BJ (cell line): ENCODE results near the gene PTPN21. TPM values are rescaled to one million over a fixed set of nuclear protein-coding genes. Genes with fewer than 3 reads are reported as not detected.

ENCODE experiments used
- CTCF ChIA-PET: fragments of 350-600 bp; formaldehyde crosslinking; extraction: SDS; loops from one replicate; lab custom pipeline; 2021; ENCODE audit warnings: antibody characterized with exemption, inconsistent platforms; lab: Yijun Ruan, JAX
- POLR2A ChIA-PET: fragments of 300-600 bp; sonication (Branson Sonifier 250); formaldehyde crosslinking; extraction: SDS; loops from one replicate; lab custom pipeline; 2021; ENCODE audit warnings: antibody characterized with exemption; lab: Charles Lee
- DNase-seq: peaks from one replicate; pipeline ENCODE4 v3.0.0-alpha.2; 2011; ENCODE audit warnings: low read depth
- H3K27me3 ChIP-seq: 2 replicates; pipeline ENCODE4 v1.6.0; 2011; ENCODE audit warnings: low read length; ENCODE audit not compliant: control insufficient read depth, insufficient read depth
- H3K36me3 ChIP-seq: 2 replicates; pipeline ENCODE4 v1.5.1; 2011; ENCODE audit warnings: low read length; ENCODE audit not compliant: control insufficient read depth, insufficient read depth
- H3K4me3 ChIP-seq: 2 replicates; pipeline ENCODE4 v1.5.1; 2011; ENCODE audit warnings: low read depth, mild to moderate bottlenecking, control low read depth, low read length
- polyA plus RNA-seq: library from polyadenylated mRNA; depleted of rRNA; stranded (reverse); fragments of >200 nt; gene quantifications from 2 replicates; pipeline ENCODE4 v1.2.3, GENCODE V29; 2011
- TF ChIP-seq, protein P1 (sequence below): IDR thresholded peaks from 2 replicates; pipeline ENCODE4 v1.5.1; 2011; ENCODE audit warnings: low read depth, mild to moderate bottlenecking, control low read depth, inconsistent platforms, low read length, moderate library complexity; ENCODE audit not compliant: insufficient read depth

Gene PTPN21
- polyA plus RNA-seq, 1 experiment: 9.1 TPM

DNA sequence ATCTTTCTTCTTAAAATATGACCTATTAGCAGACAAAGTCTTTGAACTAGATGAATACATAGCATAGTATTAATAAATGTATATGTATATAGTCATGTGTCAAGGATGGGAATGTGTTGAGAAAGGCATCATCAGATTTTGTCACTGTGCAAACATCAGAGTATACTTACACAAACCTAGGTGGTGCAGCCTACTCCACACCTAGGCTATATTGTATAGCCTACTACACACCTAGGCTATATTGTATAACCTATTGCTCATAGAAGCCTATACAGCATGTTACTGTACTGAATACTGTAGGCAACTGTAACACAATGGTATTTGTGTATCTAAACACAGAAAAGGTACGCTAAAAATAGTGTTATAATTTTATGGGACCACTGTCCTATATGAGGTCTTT lies 47.6 kb downstream of the PTPN21 start:
- POLR2A ChIA-PET: no interaction called here
- Histone ChIP-seq H3K27me3 (no peaks in the 10 kb centered on the region), H3K36me3 (peaks cover 3% of the 10 kb centered on the region), H3K4me3 (no peak overlapping the region)
- DNase-seq: no peak
- TF ChIP-seq, protein P1, sequence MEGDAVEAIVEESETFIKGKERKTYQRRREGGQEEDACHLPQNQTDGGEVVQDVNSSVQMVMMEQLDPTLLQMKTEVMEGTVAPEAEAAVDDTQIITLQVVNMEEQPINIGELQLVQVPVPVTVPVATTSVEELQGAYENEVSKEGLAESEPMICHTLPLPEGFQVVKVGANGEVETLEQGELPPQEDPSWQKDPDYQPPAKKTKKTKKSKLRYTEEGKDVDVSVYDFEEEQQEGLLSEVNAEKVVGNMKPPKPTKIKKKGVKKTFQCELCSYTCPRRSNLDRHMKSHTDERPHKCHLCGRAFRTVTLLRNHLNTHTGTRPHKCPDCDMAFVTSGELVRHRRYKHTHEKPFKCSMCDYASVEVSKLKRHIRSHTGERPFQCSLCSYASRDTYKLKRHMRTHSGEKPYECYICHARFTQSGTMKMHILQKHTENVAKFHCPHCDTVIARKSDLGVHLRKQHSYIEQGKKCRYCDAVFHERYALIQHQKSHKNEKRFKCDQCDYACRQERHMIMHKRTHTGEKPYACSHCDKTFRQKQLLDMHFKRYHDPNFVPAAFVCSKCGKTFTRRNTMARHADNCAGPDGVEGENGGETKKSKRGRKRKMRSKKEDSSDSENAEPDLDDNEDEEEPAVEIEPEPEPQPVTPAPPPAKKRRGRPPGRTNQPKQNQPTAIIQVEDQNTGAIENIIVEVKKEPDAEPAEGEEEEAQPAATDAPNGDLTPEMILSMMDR: no peak
- CTCF ChIA-PET: no interaction called here

DNA sequence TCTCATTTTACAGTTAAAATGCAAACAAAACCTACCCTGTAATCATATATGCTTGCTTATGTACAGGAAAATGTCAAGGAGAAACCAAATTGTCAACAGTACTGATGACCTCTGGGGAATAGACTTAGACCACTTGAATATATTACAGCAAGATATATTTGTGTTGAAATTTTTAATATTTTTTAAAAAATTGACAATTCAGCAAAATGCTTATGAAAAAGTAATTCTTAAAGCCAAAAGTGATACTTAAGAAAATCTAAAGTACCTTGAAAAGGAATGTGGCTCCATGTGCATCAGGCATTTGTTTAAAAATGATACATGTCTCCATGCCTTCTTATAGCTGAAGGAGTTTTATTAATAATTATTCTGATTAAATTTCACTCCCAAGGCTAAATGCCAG lies 49.2 kb downstream of the PTPN21 start:
- no peak for DNase-seq
- POLR2A ChIA-PET: no interaction called here
- TF ChIP-seq, protein P1: no peak
- H3K36me3 ChIP-seq: peaks cover 5% of the 10 kb centered on the region
- no peaks in the 10 kb centered on the region for H3K27me3 ChIP-seq
- no peak overlapping the region for H3K4me3 ChIP-seq
- CTCF ChIA-PET: interaction anchor here (0.5 kb wide), 1 partner anchor 902 kb away, joined by 4 read pairs; no protein-coding TSS in a partner anchor

DNA sequence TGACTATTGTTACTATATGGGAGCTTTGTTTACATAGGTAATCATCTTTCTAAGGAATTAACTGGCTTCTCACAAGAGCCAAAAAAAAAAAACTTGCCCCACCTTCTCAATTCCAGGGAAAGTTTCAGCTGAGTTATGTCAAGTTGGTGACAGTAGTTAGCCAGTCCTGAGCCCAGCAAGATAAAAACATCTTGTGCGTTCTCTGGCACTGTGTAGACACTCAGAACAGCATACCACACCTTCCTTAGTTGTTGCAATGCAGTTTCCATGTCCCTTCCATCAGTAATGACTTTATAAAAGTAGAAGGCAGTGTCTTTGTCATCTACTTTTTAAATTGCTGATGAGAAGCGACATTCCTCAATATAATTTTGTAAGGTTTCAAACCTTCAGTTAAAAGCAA lies 50.2 kb downstream of the PTPN21 start:
- POLR2A ChIA-PET: no interaction called here
- CTCF ChIA-PET: interaction anchor here (2.3 kb wide), 1 partner anchor 13 kb away, joined by 7 read pairs; no protein-coding TSS in a partner anchor
- peaks cover 7% of the 10 kb centered on the region for H3K36me3 ChIP-seq

DNA sequence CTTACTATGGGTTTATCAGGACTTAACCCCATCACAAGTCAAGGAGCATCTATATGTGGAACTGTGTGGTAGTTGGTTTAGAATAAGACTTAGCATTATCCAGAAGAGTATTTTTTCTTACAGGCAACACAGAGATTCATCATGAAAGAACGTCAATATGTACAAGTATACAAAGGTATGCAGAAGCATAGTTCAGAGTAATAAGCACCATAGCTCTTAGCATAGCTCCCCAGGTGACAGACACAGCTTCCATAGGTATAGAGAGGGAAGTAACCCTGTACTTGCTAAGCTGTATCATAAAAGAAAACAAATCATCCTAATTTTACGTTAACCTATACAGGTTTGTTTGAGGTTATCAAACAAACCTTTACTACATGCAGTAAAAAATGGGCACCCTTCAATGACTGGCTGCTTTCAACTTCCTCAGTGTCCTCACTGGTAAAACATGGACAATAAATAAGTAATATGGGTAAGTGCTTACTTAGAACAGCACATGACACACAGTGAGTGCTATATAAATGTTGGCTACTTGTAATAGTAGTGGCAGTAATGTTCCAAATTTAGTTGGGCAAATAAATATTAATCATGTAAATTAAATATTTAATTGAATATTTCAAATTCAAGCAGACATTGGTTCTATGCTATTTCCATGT lies 50.9 kb downstream of the PTPN21 start:
- Histone ChIP-seq H3K27me3 (no peaks in the 10 kb centered on the region), H3K36me3 (peaks cover 10% of the 10 kb centered on the region), H3K4me3 (no peak overlapping the region)
- TF ChIP-seq, protein P1: no peak
- CTCF ChIA-PET: interaction anchor here (0.8 to 2.3 kb wide), 2 partner anchors 11 to 13 kb away, joined by 5 to 7 read pairs; no protein-coding TSS in a partner anchor
- DNase-seq: no peak
- POLR2A ChIA-PET: no interaction called here

More for the DNA sequence above, 50.2 kb downstream of the PTPN21 start:
- Histone ChIP-seq H3K27me3 (no peaks in the 10 kb centered on the region), H3K4me3 (no peak overlapping the region)
- no peak for DNase-seq
- TF ChIP-seq, protein P1: no peak

DNA sequence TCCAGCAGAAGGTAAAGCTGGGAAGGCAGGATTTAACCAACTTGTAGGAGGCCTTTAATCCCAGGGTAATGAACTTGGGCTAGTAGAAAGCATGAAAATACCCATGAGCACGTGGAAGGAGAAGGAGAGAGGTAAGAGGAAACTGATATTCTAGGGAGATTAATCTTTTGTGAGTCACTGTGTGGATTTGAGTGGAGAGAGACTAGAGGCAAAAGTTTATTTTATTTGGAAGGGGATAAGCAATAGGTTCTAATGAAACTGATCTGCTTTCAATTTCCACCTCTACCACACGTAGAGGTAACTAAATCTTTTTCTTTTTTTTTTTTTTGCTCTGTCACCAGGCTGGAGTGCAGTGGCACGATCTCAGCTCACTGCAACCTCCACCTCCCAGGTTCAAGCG lies 52.1 kb downstream of the PTPN21 start:
- POLR2A ChIA-PET: no interaction called here

More for the DNA sequence above, 52.1 kb downstream of the PTPN21 start:
- Histone ChIP-seq H3K36me3 (peaks cover 10% of the 10 kb centered on the region), H3K4me3 (no peak overlapping the region), H3K27me3 (no peaks in the 10 kb centered on the region)
- DNase-seq: no peak
- CTCF ChIA-PET: interaction anchor here (2.3 kb wide), 1 partner anchor 11 kb away, joined by 7 read pairs; no protein-coding TSS in a partner anchor
- TF ChIP-seq, protein P1: no peak
